Left ventricle myocardium superior (tissue), 1 donor: ENCODE results near the gene TREX2. TPM values are rescaled to one million over a fixed set of nuclear protein-coding genes. Genes with fewer than 3 reads are reported as not detected.

Experiments used
- ATAC-seq: fragments of 200-7000 bp; cut with Tn5 transposase; one replicate; pipeline ENCODE4 v1.9.1; 2020; ENCODE audit warnings: mild to moderate bottlenecking, moderate library complexity
- DNase-seq: peaks from one replicate; pipeline ENCODE4 v3.0.0-alpha.2; 2020
- intact Hi-C: fragments of 100-400 bp; cut with micrococcal nuclease; formaldehyde crosslinking; loops from one replicate; pipeline ENCODE4 v1.11.0; 2022
- total RNA-seq: library from RNA; stranded (reverse); fragmentation: NEBNext Ultra II Directional; extraction: Animal tissue kit (Norgen Biotek cat#: 25700); gene quantifications from one replicate; pipeline ENCODE4 v1.2.1, GENCODE V29; 2021
- donor health status: DM: no; HTN: yes; CAD: no; lungs with severe emphysema.

Gene TREX2
- total RNA-seq, 1 donor from 2014 or later = 0.25 TPM

- intact Hi-C loops = no loop called here
Observed at GRCh38 chrX:153443476-153444332, 2.2 kb downstream of the TREX2 start.

GRCh38 chrX:153442463-153442862, 3.4 kb downstream of the TREX2 start:
- intact Hi-C loops = no loop called here
- DNase-seq (no peak), ATAC-seq (no peak)

More at GRCh38 chrX:153443476-153444332, 2.2 kb downstream of the TREX2 start:
- ATAC-seq = no peak
- no peak for DNase-seq

- intact Hi-C loops = no loop called here
- ATAC-seq (no peak), DNase-seq (no peak)
Observed at GRCh38 chrX:153441981-153442380, 3.9 kb downstream of the TREX2 start.

GRCh38 chrX:153441296-153441695, 4.6 kb downstream of the TREX2 start:
- ATAC-seq = no peak
- intact Hi-C loops = no loop called here
- DNase-seq = no peak

GRCh38 chrX:153440556-153441135, 5.2 kb downstream of the TREX2 start:
- intact Hi-C loops = no loop called here
- ATAC-seq (no peak), DNase-seq (no peak)

GRCh38 chrX:153439977-153440376, 5.9 kb downstream of the TREX2 start:
- intact Hi-C loops = no loop called here
- no peak for ATAC-seq
- DNase-seq = no peak

- intact Hi-C loops = no loop called here
Observed at GRCh38 chrX:153438532-153438931, 7.3 kb downstream of the TREX2 start.

GRCh38 chrX:153435845-153436244, 10.0 kb downstream of the TREX2 start:
- intact Hi-C loops = no loop called here
- DNase-seq (no peak), ATAC-seq (no peak)

More at GRCh38 chrX:153438532-153438931, 7.3 kb downstream of the TREX2 start:
- ATAC-seq (no peak), DNase-seq (no peak)

GRCh38 chrX:153434801-153435200, 11.1 kb downstream of the TREX2 start:
- intact Hi-C loops = no loop called here
- no peak for ATAC-seq
- DNase-seq = no peak

GRCh38 chrX:153433781-153434285, 12.0 kb downstream of the TREX2 start:
- no peak for ATAC-seq
- intact Hi-C loops = no loop called here
- DNase-seq = no peak

GRCh38 chrX:153433161-153433680, 12.6 kb downstream of the TREX2 start:
- no peak for DNase-seq
- ATAC-seq = no peak
- intact Hi-C loops = no loop called here

- ATAC-seq (no peak), DNase-seq (no peak)
- intact Hi-C loops = no loop called here
Observed at GRCh38 chrX:153430796-153431195, 15.1 kb downstream of the TREX2 start.

GRCh38 chrX:153426204-153426603, 19.7 kb downstream of the TREX2 start:
- DNase-seq (no peak), ATAC-seq (no peak)
- intact Hi-C loops = no loop called here

GRCh38 chrX:153423652-153424051, 22.2 kb downstream of the TREX2 start:
- ATAC-seq = peak; percentile 51
- peak; percentile 65 for DNase-seq

GRCh38 chrX:153421856-153422255, 24.0 kb downstream of the TREX2 start:
- DNase-seq (no peak), ATAC-seq (no peak)
- intact Hi-C loops = no loop called here

More at GRCh38 chrX:153423652-153424051, 22.2 kb downstream of the TREX2 start:
- intact Hi-C loops = no loop called here

GRCh38 chrX:153420851-153421599, 24.8 kb downstream of the TREX2 start:
- intact Hi-C loops = no loop called here
- ATAC-seq (no peak), DNase-seq (no peak)

- ATAC-seq = no peak
- intact Hi-C loops = no loop called here
- no peak for DNase-seq
Observed at GRCh38 chrX:153417637-153418036, 28.2 kb downstream of the TREX2 start.

- no peak for ATAC-seq
- intact Hi-C loops = no loop called here
- no peak for DNase-seq
Observed at GRCh38 chrX:153416781-153417450, 28.9 kb downstream of the TREX2 start.

- ATAC-seq = peak; percentile 69
- no peak for DNase-seq
- intact Hi-C loops = no loop called here
Observed at GRCh38 chrX:153414856-153415510, 30.9 kb downstream of the TREX2 start.
